Neural progenitor cell (in vitro differentiated cells): ENCODE data around the gene PRUNE2. TPM values are rescaled to one million over a fixed set of nuclear protein-coding genes. Genes with fewer than 3 reads are reported as not detected.

Experiments
- DNase-seq: peaks from one replicate; pipeline ENCODE4 v3.0.0-alpha.2; 2016; ENCODE audit warnings: low spot score
- H2AFZ ChIP-seq: fragments of 200-600 bp; sonication (generic); replicated peaks from 2 replicates; pipeline ENCODE4 v1.6.1; 2016; ENCODE audit warnings: antibody characterized with exemption
- H3F3A ChIP-seq: fragments of 200-600 bp; sonication (generic); 2 replicates; pipeline ENCODE4 v1.6.1; 2016; ENCODE audit warnings: antibody characterized with exemption, low read depth
- H3K27ac ChIP-seq: fragments of 200-600 bp; sonication (generic); 2 replicates; pipeline ENCODE4 v1.5.1; 2016; ENCODE audit warnings: mild to moderate bottlenecking
- H3K27me3 ChIP-seq: fragments of 200-600 bp; sonication (generic); 2 replicates; pipeline ENCODE4 v1.6.1; 2016; ENCODE audit warnings: mild to moderate bottlenecking, moderate library complexity
- H3K36me3 ChIP-seq: fragments of 200-600 bp; sonication (generic); 2 replicates; pipeline ENCODE4 v1.5.1; 2016
- H3K4me1 ChIP-seq: fragments of 200-600 bp; sonication (generic); 2 replicates; pipeline ENCODE4 v1.6.1; 2016; ENCODE audit warnings: mixed run types
- H3K4me2 ChIP-seq: fragments of 200-600 bp; sonication (generic); 2 replicates; pipeline ENCODE4 v1.6.1; 2016
- H3K4me3 ChIP-seq: fragments of 200-600 bp; sonication (generic); 2 replicates; pipeline ENCODE4 v1.5.1; 2016
- H3K79me2 ChIP-seq: fragments of 200-600 bp; sonication (generic); 2 replicates; pipeline ENCODE4 v1.6.1; 2016; ENCODE audit warnings: low read depth
- H3K9ac ChIP-seq: fragments of 200-600 bp; sonication (generic); 2 replicates; pipeline ENCODE4 v1.6.1; 2016
- H3K9me3 ChIP-seq: fragments of 200-600 bp; sonication (generic); 2 replicates; pipeline ENCODE4 v1.5.1; 2016; ENCODE audit warnings: low read depth
- H4K20me1 ChIP-seq: fragments of 200-600 bp; sonication (generic); 2 replicates; pipeline ENCODE4 v1.6.1; 2016; ENCODE audit warnings: low read depth
- H3K27ac Mint-ChIP-seq: 3 replicates; pipeline ENCODE4 v1.8.0; 2021; ENCODE audit warnings: mixed read lengths
- H3K27me3 Mint-ChIP-seq: 2 replicates; pipeline ENCODE4 v1.8.0; 2022; ENCODE audit warnings: low read depth, mild to moderate bottlenecking, inconsistent platforms, moderate library complexity, mixed read lengths; ENCODE audit not compliant: insufficient read depth
- H3K36me3 Mint-ChIP-seq: 3 replicates; pipeline ENCODE4 v1.8.0; 2021; ENCODE audit warnings: mixed read lengths
- H3K4me1 Mint-ChIP-seq: 3 replicates; pipeline ENCODE4 v1.8.0; 2021; ENCODE audit warnings: mixed read lengths
- H3K4me3 Mint-ChIP-seq: 3 replicates; pipeline ENCODE4 v1.8.0; 2021; ENCODE audit warnings: mild to moderate bottlenecking, moderate library complexity, mixed read lengths
- H3K9me3 Mint-ChIP-seq: 3 replicates; pipeline ENCODE4 v1.8.0; 2020; ENCODE audit warnings: mixed read lengths
- EZH2 ChIP-seq: fragments of 200-600 bp; sonication (generic); IDR thresholded peaks from 2 replicates; pipeline ENCODE4 v1.6.1; 2017; ENCODE audit warnings: antibody characterized with exemption, mild to moderate bottlenecking, moderate library complexity
- EZH2phosphoT487 ChIP-seq: fragments of 200-600 bp; sonication (generic); IDR thresholded peaks from 2 replicates; pipeline ENCODE4 v1.6.1; 2017; ENCODE audit warnings: antibody characterized with exemption
- total RNA-seq: library from RNA; depleted of rRNA; stranded (reverse); fragments of >200 nt; gene quantifications from 2 replicates; pipeline ENCODE4 v1.2.3, GENCODE V29; 2015; ENCODE audit warnings: low replicate concordance
- TF ChIP-seq, protein P1 (sequence below): fragments of 200-600 bp; sonication (generic); IDR thresholded peaks from 2 replicates; pipeline ENCODE4 v1.5.1; 2017; ENCODE audit warnings: antibody characterized with exemption, mild to moderate bottlenecking

Gene PRUNE2
- total RNA-seq, 1 donor from 2014 or later, result 28.2 TPM

DNA sequence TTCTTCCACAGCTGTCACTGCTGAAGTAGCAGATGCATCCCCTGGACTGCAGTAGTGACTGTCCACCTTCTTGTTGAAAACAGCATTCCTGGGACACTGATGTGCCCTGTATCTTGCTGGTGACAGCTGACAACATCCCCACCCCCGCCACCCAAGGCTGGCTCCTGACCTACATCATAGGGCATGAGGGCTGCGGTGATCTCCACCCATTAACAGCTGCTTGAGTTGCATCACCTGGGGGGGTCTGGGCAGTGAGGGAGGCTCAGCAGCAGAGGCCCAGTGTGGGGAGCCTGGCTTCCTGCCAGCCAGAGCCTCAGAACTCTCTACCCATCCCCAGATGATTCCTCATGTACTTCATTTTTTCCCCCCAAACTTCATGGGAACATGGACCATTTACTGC lies 4.1 kb downstream of the PRUNE2 start:
- Histone ChIP-seq H3K27me3 (peaks cover 38% of the 10 kb centered on the region), H3K9me3 (no peaks in the 10 kb centered on the region), H3K4me1 (peaks cover 8% of the 10 kb centered on the region), H3K79me2 (no peaks in the 10 kb centered on the region), H3F3A (peaks cover 11% of the 10 kb centered on the region), H3K9ac (no peak overlapping the region), H4K20me1 (peaks cover 11% of the 10 kb centered on the region), H3K4me2 (no peak overlapping the region), H2AFZ (no peak overlapping the region), H3K36me3 (no peaks in the 10 kb centered on the region), H3K4me3 (no peak overlapping the region), H3K27ac (no peak overlapping the region)
- TF ChIP-seq EZH2phosphoT487, result no peak
- no peak for TF ChIP-seq EZH2
- TF ChIP-seq, protein P1, sequence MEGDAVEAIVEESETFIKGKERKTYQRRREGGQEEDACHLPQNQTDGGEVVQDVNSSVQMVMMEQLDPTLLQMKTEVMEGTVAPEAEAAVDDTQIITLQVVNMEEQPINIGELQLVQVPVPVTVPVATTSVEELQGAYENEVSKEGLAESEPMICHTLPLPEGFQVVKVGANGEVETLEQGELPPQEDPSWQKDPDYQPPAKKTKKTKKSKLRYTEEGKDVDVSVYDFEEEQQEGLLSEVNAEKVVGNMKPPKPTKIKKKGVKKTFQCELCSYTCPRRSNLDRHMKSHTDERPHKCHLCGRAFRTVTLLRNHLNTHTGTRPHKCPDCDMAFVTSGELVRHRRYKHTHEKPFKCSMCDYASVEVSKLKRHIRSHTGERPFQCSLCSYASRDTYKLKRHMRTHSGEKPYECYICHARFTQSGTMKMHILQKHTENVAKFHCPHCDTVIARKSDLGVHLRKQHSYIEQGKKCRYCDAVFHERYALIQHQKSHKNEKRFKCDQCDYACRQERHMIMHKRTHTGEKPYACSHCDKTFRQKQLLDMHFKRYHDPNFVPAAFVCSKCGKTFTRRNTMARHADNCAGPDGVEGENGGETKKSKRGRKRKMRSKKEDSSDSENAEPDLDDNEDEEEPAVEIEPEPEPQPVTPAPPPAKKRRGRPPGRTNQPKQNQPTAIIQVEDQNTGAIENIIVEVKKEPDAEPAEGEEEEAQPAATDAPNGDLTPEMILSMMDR, result no peak
- no peaks in the 10 kb centered on the region for H3K9me3 Mint-ChIP-seq
- H3K27me3 Mint-ChIP-seq, result peaks cover 28% of the 10 kb centered on the region
- no peak for DNase-seq
- H3K36me3 Mint-ChIP-seq, result no peaks in the 10 kb centered on the region
- H3K4me3 Mint-ChIP-seq, result no peak overlapping the region
- no peak overlapping the region for H3K27ac Mint-ChIP-seq
- H3K4me1 Mint-ChIP-seq, result peaks cover 14% of the 10 kb centered on the region

DNA sequence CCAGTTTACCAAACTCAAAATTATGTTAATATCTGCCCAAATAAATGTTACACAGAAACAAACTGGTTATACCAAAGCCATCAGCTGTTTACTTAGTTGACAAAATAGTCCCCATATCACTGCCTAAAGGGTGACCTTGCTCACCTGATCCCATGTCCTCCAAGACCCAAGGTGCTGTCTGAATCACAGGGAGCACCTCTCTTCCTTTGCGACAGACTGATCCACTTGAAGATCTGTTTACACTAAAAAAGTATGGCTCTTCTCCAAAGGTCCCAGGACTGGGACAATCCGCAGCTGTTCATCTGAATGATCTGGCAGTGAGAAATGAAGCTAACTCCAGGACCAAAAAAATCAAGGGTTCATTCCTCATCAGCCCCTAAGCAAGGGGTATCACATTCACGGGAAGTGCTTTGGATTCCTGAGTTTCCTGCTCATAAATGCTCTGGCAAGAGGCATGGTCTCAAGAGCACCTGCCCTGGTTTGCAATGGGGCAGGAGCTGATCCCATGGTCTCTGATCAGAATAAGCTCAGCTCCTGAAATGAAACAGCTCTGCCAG lies 5.0 kb downstream of the PRUNE2 start:
- Mint-ChIP-seq H3K9me3 (no peaks in the 10 kb centered on the region), H3K36me3 (no peaks in the 10 kb centered on the region), H3K27ac (no peak overlapping the region), H3K4me3 (no peak overlapping the region), H3K27me3 (peaks cover 26% of the 10 kb centered on the region), H3K4me1 (peaks cover 9% of the 10 kb centered on the region)
- Histone ChIP-seq H4K20me1 (peaks cover 5% of the 10 kb centered on the region), H3K36me3 (no peaks in the 10 kb centered on the region), H2AFZ (no peak overlapping the region), H3K9me3 (no peaks in the 10 kb centered on the region), H3K9ac (no peak overlapping the region), H3K27ac (no peak overlapping the region), H3K27me3 (peaks cover 30% of the 10 kb centered on the region), H3K79me2 (no peaks in the 10 kb centered on the region), H3K4me1 (peaks cover 8% of the 10 kb centered on the region), H3K4me2 (no peak overlapping the region), H3F3A (peaks cover 6% of the 10 kb centered on the region), H3K4me3 (no peak overlapping the region)
- TF ChIP-seq EZH2phosphoT487, result no peak
- TF ChIP-seq, protein P1, result no peak
- TF ChIP-seq EZH2, result no peak
- DNase-seq, result no peak

DNA sequence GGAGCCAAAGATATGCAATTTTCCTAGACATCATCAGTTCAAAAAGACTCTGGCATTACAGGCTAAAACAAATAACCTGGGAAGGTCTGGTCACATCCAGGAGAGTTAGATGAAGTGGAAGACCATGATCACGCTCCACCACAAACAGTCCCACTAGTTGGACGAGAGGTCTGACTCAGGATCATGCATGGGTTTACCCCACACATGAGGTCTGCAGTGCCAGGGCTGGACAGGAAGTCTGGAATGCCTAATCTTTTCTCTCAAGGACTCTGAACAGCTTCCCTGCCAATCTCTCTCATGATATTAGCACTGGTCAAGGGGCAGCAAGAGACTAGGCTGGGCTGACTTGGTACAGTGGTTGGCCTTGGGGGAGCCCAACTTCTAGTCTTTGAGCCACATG lies 7.1 kb downstream of the PRUNE2 start:
- no peak overlapping the region for H3K27ac ChIP-seq
- Mint-ChIP-seq H3K27me3 (peaks cover 17% of the 10 kb centered on the region), H3K36me3 (no peaks in the 10 kb centered on the region), H3K4me1 (peaks cover 2% of the 10 kb centered on the region), H3K9me3 (no peaks in the 10 kb centered on the region), H3K27ac (no peak overlapping the region), H3K4me3 (no peak overlapping the region)
- H3K27me3 ChIP-seq, result peaks cover 8% of the 10 kb centered on the region
- no peak overlapping the region for H3K9ac ChIP-seq
- no peaks in the 10 kb centered on the region for H3K9me3 ChIP-seq
- TF ChIP-seq, protein P1, result no peak
- TF ChIP-seq EZH2 (no peak), EZH2phosphoT487 (no peak)
- no peaks in the 10 kb centered on the region for H4K20me1 ChIP-seq
- H2AFZ ChIP-seq, result no peak overlapping the region
- H3K4me1 ChIP-seq, result no peaks in the 10 kb centered on the region
- no peaks in the 10 kb centered on the region for H3K79me2 ChIP-seq
- H3K4me3 ChIP-seq, result no peak overlapping the region
- no peak overlapping the region for H3K4me2 ChIP-seq
- no peaks in the 10 kb centered on the region for H3K36me3 ChIP-seq
- no peak for DNase-seq
- H3F3A ChIP-seq, result no peaks in the 10 kb centered on the region
